Measurements from ENCODE around the gene TMEM43. TPM values are rescaled to one million over a fixed set of nuclear protein-coding genes. Genes with fewer than 3 reads are reported as not detected.

The TMEM43 gene
- total and polyA plus RNA-seq, 10 of the 15 experiments (the other 5 are each of a cell fraction or from before 2014, with no cell fraction given): 7.2 to 33.0 (median 18.5) TPM

- DNase-seq (ENCODE audit: low read depth, low spot score) (no peak), FAIRE-seq (no peak), ATAC-seq (no peak)
- Histone ChIP-seq H3K79me2 (ENCODE audit: control insufficient read depth, insufficient read depth, low read length) (peaks cover 5% of the 10 kb centered on the region; the same call in 1 of the 2 replicates), H4K20me1 (ENCODE audit: control insufficient read depth, insufficient read depth) (no peaks in the 10 kb centered on the region), H3K4me1 (ENCODE audit: control insufficient read depth, insufficient read depth, low read length) (no peaks in the 10 kb centered on the region), H2AFZ (ENCODE audit: control insufficient read depth, low read depth, low read length) (no peak overlapping the region), H3K9ac (ENCODE audit: control insufficient read depth, insufficient read depth, low read length) (no peak overlapping the region), H3K27me3 (replicated peaks in 1 of 2; ENCODE audit: control insufficient read depth in 2 of 2, insufficient read depth in 2 of 2, low read length in 1 of 2) (no peaks in the 10 kb centered on the region), H3K9me3 (replicated peaks; ENCODE audit: control insufficient read depth, insufficient read depth, low read length) (no peaks in the 10 kb centered on the region), H3K36me3 (ENCODE audit: control insufficient read depth in 2 of 2, insufficient read depth in 2 of 2, low read length in 1 of 2) (peaks cover 22 to 27% of the 10 kb centered on the region in 2 experiments), H3K4me2 (ENCODE audit: control insufficient read depth, insufficient read depth) (no peak overlapping the region), H3K27ac (ENCODE audit: control insufficient read depth, insufficient read depth) (no peak overlapping the region), H3K4me3 (no peak overlapping the region)
- 92% methylated on average over 10 of the region's 10 CpGs for WGBS (ENCODE audit: insufficient coverage, insufficient replicate concordance, low lambda C conversion rate, missing lambda C conversion rate)
- intact Hi-C loops (cut with micrococcal nuclease; ENCODE audit: unreplicated experiment) (no loop called here), in situ Hi-C loops (cut with MboI) (no loop called here)
- POLR2A ChIA-PET: interaction anchor here (1.1 kb wide), 1 partner anchor 8 kb away, joined by 3 read pairs; no protein-coding TSS in a partner anchor
- CTCF ChIA-PET: no interaction called here
- no TSS peak for BruUV-seq (replicated peaks)
- RAD21 ChIA-PET (ENCODE audit: unreplicated experiment): no interaction called here
- no peak for TF ChIP-seq BHLHE40 (IDR thresholded peaks at IDR 0.05; ENCODE audit: borderline replicate concordance in 1 of 2, low read depth in 2 of 2, low read length in 1 of 2)
- no peak for TF ChIP-seq RFX5 (IDR thresholded peaks at IDR 0.05; ENCODE audit: low read depth, low read length)
- no peak for TF ChIP-seq ZZZ3 (IDR thresholded peaks at IDR 0.05; ENCODE audit: control insufficient read depth, insufficient read length, low read depth)
- TF ChIP-seq RCOR1 (conservative IDR thresholded peaks at IDR 0.05; ENCODE audit: low read depth, low read length): no peak
- no peak for TF ChIP-seq DPF2 (IDR thresholded peaks at IDR 0.05)
- TF ChIP-seq E2F4 (IDR thresholded peaks at IDR 0.05; ENCODE audit: low read depth, low read length): no peak
- no peak for TF ChIP-seq IRF4 (IDR thresholded peaks at IDR 0.05; ENCODE audit: low read depth, low read length)
- TF ChIP-seq, protein P1, sequence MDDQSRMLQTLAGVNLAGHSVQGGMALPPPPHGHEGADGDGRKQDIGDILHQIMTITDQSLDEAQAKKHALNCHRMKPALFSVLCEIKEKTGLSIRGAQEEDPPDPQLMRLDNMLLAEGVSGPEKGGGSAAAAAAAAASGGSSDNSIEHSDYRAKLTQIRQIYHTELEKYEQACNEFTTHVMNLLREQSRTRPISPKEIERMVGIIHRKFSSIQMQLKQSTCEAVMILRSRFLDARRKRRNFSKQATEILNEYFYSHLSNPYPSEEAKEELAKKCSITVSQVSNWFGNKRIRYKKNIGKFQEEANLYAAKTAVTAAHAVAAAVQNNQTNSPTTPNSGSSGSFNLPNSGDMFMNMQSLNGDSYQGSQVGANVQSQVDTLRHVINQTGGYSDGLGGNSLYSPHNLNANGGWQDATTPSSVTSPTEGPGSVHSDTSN (IDR thresholded peaks at IDR 0.05; ENCODE audit: insufficient replicate concordance, low read depth, low read length): no peak
- no peak for TF ChIP-seq TBL1XR1 (IDR thresholded peaks at IDR 0.05; ENCODE audit: low read depth, low read length)
- SMC1A ChIA-PET (ENCODE audit: uncharacterized antibody, unreplicated experiment): no interaction called here
These were observed 8.4 kb downstream of the TMEM43 start for GRCh38 chr3:14133188-14133800.
